GM12874 (cell line): ENCODE results near the gene OXCT1.

Source experiments
- TF ChIP-seq, protein P1 (sequence below): IDR thresholded peaks from 2 replicates; pipeline ENCODE4 v1.5.1; 2011; ENCODE audit warnings: low read depth, mild to moderate bottlenecking, control low read depth, low read length, moderate library complexity; ENCODE audit not compliant: insufficient read depth

Gene OXCT1

DNA sequence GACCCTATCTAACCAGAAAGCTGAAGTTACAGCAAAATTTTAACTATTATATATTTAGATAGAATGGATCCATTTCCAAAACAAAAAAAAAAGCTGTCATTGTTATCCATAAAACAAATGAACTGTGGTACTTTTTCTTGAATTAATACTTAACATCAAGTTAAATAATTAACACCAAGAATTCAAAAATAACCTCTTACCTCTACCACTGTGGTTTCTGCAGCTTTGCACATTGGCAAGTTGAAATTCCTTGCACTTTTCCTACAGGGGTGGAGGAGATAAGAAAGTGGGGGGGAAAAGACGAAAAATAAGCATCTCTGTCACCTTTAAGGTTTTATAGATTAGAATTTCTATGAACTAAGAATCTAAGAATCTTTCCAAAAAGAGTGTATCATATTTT, 30.0 kb downstream of the OXCT1 start:
- TF ChIP-seq, protein P1, sequence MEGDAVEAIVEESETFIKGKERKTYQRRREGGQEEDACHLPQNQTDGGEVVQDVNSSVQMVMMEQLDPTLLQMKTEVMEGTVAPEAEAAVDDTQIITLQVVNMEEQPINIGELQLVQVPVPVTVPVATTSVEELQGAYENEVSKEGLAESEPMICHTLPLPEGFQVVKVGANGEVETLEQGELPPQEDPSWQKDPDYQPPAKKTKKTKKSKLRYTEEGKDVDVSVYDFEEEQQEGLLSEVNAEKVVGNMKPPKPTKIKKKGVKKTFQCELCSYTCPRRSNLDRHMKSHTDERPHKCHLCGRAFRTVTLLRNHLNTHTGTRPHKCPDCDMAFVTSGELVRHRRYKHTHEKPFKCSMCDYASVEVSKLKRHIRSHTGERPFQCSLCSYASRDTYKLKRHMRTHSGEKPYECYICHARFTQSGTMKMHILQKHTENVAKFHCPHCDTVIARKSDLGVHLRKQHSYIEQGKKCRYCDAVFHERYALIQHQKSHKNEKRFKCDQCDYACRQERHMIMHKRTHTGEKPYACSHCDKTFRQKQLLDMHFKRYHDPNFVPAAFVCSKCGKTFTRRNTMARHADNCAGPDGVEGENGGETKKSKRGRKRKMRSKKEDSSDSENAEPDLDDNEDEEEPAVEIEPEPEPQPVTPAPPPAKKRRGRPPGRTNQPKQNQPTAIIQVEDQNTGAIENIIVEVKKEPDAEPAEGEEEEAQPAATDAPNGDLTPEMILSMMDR = no peak

DNA sequence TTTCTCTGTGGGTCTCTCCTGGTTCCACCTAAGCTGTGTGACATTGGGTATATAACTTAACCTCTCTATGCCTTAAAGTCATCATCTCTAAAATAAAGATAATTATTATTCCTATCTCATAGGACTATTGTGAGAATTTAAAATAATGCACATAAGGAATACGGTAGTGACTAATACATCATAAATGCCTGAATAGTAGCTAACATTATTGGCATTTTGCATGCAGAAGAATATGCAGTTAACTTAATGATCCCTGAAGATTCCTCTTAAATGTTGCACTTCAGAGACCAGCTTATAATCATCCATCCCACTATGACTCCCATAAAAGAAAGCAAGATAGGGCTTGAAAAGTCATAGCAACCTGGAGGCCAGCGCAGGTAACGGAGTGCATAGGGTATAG, 32.4 kb downstream of the OXCT1 start:
- TF ChIP-seq, protein P1 = no peak

DNA sequence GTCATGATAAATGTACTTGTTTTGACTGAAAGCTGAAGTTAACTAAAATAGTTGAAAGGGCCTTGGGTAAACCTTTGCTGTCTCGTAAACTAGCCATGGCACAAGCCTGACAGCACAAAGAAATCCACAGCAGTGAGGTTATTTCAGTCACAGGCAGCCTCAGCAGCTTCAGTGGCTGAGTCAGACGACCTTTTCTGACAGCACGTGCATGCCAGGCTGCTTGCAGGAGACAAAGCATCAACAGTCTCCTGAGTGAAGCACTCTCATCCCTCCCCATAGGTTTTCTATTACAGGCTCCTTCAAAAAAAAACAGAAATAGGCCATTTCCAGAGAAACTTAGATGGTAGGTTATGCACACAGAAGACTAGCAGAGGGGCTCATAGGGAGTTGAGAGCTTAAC, 34.6 kb downstream of the OXCT1 start:
- TF ChIP-seq, protein P1 = no peak

GRCh38 chr5:41834506-41834905, 35.7 kb downstream of the OXCT1 start:
- TF ChIP-seq, protein P1 = no peak

GRCh38 chr5:41832430-41832829, 37.8 kb downstream of the OXCT1 start:
- TF ChIP-seq, protein P1 = no peak

DNA sequence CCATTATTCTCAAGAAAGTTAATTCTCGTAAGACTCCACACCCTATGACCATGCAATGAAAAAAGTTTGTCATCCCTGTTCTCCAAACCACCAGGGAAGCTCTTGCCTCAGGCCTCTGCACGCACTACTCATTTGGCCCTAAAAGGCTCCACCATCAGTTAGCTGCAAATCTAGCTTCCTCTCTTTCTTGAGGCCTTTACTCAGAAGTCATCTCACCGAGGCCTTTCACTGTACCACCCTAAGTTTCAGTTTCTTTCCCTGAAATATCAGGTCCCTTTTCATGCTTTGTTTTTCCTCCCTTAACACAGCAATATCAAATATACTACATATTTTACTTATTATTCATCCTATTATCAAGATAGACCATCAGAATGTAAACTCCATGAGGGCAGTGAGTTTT, 39.1 kb downstream of the OXCT1 start:
- TF ChIP-seq, protein P1 = no peak

GRCh38 chr5:41827792-41828191, 42.4 kb downstream of the OXCT1 start:
- TF ChIP-seq, protein P1 = no peak

- TF ChIP-seq, protein P1 = no peak
These were observed 48.2 kb downstream of the OXCT1 start for GRCh38 chr5:41822036-41822435.
